ENCODE data around the gene CMTM1.

Gene CMTM1

DNA sequence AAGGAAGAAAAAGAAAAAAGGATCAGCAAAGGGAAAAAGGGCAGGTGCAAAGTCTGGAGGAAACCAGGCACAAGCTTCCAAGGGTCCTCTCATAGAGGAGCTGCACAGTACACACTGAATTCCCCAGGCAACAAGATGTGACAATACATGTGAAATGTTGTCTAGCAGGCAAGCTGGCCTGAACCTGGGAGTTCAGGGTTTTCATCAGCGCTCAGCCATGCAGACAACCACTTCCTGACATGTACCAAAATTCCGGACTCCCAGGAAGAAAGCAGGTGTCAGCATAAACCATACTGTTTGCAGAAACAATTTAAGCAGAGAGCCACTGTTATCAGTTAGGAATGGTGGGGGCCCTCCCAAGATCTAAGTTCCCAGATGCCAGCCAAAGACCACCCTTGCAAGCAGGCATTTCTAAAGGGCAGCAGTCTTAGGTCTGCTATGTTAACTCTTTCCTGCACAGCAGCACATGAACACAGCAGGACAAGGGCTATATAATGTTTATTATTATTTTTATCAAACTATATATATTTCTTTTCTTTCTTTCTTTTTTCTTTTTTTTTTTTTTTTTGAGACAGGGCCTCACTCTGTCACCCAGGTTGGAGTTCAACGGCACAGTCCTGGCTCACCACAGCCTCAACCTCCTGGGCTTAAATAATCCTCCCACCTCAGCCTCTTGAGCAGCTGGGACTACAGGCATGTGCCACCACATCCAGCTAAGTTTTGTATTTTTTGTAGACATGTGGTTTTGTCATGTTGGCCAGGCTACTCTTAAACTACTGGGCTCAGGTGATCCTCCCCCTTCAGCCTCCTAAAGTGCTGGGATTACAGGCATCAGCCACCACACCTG is 26.4 kb upstream of the CMTM1 start:
- DNase-seq = no peak

DNA sequence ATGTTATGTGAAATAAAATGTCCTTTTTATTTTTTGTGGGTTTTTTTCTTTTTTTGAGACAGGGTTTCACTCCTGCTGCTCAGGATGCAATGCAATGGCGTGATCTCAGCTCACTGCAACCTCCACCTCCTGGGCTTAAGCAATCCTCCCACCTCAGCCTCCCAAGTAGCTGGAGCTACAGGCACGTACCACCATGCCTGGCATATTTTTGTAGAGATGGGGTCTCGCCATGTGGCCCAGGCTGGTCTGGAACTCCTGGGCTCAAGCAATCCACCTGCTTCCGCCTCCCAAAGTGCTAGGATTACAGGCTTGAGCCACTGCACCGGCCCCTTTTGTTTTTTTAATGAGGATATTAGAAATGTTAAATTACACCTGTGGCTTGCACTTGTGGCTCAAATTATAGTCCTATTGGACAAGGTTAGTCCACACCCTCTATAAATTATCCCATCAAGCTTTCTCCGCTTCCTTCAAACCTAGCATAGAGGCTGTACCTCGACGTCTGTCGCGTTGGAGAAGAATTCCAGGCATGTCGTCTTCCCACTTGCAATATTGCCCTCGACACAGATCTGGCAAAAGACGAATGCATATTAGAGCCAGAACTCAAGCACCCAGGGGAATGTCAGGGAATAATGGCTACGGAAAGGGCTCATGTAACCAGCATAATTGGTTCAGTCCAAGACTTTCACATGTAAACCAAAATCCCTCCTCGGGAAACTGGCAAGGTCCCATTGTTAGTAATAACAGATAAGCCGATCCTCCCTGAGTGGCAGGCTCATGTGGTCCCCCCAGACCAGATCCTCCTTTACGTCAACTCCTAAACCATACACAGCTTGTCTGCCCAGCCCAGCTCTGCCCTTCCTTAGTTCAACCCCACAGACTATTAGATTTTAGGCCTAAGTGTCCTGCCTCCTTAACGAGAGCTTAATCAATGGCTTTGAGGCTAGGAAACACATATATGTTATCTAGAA is 24.6 kb upstream of the CMTM1 start:
- DNase-seq = no peak

DNA sequence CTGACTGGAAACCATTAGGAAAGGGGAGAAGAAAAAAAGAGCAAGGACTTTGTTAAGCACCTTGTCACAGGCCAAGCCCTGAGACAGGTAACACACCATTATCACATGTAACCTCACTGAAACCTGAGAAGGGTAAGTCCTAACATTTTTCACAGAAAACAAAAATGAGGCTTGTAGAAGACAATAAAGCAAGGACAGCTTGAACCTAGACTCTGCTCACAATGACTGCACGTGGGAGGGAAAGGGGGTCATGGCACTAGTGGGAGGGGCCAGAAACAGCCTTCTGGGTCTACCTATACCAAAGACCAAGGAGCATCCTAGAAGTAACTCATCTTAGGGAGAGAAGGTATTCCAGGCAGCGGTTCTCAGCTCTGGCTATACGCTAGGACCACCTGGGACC is 23.8 kb upstream of the CMTM1 start:
- DNase-seq = no peak

DNA sequence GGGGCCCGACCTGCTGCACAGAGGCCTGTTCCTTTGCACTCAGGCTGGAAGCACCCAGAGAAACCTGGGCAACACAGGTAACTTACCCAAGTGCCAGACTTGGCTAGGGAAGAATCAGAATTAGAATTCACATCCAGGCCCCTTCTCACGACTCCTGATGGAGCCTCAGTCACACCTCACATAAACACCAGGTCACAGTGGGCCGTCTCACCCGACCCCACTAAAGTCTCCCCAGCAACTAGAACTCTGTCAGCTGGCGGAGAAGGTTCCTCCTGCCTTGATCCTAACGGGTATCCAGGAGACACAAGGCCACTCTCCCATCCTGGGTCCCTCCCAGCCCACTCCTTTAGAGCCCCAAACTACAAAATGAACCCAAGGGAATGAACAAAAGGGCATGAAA is 22.7 kb upstream of the CMTM1 start:
- DNase-seq = no peak

DNA sequence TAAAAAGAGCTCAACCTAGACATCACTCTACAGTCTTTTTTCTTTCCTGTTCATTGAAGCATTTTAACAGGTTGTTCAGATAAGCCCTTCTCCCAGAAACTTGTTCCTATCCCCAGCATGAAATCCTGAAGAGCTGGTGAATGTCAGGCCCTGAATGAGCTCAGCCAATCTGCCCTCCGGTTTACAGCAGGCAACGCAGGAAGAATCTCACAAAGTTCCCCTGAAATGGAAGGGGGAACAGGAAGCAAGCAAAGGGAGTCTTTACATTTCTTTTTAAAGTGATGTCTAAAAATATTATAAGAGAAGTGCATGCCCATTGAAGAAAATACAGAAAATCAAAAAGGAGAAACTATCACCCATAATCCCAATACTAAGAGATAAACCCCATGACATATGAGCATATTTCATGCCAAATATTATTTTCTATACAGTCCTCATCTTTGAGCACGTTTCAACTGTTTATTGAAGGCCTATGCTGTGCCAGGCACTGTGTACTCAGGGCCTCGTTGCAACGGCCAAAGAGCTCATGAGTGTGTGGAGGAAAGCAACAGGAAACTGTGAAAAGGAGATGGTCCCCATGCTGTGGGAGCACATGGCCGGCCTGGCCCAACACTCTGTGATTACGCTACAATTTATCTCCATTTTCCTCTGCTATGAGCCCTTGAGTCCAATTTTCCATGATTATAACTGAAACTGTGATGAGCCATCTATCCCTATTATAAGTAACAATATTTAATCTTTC is 22.1 kb upstream of the CMTM1 start:
- DNase-seq = peak; percentile 54 to 56 (median 55)

DNA sequence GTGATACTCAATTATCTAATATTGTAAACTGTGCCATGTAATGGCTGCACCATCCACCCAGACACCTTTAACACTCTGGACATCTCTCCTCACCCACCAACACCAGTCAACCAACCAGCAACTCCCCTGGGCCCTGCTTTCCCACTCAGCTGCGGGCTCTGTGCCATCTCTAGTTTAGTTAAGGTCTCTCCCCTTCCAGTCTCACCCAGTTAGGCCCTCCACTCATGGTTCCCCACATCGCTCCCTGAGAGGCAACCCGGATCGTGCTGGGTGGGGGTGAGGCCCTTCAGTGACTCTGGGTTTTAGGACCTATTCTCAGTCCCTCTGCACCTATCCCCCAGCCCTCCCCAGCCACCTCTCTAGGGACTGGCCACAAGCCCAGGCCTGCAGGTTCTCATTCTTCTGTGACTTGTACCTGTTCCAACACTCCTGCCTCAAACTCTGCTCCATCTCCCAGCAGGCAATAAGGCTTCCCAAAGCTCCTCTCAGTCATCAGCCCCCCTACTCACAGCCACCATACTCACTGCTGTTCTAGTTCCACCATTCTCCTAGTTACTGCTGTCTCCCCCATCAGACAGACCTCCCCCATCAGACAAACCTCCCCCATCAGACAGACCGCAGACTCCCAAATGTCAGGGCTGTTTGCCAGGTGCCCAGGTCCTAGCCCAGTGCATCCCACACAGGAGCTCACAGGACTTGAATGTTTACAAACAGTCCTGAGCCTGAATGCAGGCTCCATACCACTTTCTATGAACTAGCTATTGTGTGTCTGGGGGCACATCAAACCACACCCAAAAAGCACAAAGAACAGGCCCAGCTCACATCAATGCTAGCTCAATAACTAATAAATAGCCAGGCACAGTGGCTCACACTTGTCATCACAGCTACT is 18.9 kb upstream of the CMTM1 start:
- DNase-seq = no peak

DNA sequence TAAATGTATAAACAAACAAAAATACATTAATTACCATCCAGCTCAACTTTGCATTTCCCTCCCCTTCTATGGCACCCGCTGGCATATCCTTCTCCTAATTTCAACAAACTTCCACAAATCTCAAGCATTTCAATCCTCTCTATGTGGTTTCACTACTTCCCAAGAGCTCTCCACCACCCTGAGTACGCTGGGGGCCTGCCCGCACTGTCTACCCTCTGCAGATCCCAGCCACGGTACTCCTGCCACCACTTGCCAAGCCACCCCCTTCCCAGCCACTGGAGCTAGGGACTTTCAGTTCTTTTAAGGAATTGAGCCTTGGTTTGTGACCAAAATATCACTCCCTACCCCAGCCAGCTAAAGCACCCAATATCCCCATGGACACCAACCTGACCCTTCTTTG is 18.2 kb upstream of the CMTM1 start:
- no peak for DNase-seq

DNA sequence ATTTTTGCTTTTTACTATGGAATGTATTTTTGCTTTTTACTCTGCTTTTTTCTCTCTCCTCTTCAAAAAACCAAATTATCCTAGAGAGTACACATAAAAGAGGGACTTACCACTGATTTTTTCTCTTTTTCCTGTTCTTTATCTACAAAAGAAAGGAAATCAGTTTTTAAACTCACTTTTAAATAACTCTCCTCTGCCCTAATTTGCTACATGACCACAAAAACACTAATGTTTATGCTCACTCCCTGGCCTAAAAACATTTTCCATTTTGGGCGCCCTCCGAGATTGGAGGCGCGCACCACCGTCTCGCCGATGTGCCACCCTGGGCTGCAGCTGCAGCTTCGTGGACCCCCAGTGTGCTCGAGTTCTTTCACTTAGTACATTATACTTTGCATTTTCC is 17.4 kb upstream of the CMTM1 start:
- DNase-seq = no peak

DNA sequence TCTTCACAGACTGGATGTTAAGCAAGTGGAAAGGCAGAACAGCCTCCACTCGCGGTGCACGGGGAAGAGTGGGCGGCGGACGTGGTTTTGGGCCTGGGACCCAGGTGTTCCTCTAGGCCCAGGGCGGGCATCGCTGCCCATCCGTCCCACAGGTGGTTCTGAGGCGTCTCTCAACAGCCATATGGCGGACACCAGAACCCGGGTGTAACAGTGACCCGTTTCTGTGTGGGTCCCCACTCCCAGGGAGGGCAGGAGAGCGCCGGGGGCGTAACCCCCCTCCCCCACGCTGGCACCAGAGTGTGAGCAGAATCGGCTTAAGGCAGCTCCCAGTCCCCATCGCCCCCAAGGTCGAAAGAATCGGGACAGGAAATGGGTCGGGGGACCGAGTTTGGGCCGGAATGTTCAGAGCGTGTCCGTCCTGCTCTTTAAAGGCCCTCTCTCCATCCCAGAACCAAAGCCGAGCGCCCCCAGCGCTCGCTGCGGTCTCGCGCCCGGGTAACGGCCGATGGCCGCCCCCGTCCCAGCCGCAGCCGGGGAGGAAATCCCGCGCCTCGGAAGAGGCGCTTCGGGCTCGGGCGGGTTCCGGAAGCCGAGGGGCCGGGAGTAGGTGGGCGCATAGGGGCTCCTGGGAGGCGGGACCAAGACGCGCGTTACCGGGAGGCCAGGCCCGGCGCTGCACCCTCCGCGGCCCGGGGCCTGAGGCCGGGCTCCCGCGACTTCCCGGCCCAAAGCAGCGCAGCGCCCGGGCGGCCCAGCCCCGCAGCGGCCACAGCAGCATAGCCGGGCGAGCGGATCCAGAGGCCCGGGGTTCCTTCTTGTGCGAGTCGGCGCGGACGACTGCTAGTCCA is 16.7 kb upstream of the CMTM1 start, which contains the start of gene TK2:
Gene TK2 (minus strand): TSS at position 839 of the 848 bp plus-strand sequence. CDS start 61 bp downstream, at position 778.
- DNase-seq = peak; percentile 71 to 85 (median 73)

DNA sequence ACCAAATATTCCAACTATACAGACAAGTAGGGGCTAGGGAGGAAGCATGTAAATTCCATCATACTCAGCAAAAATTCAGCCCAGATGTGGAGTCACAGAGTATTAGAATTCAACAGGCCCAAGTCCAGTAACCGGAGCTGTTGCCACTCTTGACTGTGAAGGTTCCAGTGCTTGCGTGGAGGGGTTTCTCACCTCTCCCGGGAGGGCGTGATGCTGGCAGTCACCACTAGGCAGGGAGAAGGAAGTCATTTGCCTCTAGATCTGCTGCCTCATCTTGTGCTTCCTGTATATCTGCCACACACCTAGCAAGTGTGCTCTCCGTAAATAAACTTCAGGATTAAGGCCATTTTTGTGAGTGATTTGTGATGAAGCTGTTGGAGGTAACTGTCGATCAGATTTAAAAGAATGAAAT is 14.9 kb upstream of the CMTM1 start:
- DNase-seq = peak; percentile 61 to 73 (median 71)

DNA sequence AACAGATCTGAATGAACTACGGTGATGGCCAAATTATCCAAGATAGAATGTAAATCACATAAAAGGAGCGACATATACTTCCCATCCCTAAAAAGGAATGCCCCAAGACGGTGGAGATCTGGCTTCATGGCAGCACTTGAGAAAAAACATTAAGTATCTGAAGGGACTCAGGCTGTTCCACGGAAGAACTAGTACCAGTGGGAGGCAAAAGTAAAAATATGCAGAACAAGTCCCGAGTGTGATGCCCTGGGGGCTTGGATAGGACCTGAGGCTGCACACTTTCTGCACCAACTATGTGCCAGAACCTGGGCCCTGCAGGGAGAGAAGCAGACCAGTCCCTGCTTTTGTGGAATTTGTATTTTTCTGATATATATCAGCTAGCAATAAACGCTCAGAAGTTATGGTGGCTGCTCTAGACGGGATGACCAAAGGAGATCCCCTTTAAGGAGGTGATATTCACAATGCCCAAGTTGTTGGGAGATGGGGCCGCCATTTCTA is 14.4 kb upstream of the CMTM1 start:
- no peak for DNase-seq

DNA sequence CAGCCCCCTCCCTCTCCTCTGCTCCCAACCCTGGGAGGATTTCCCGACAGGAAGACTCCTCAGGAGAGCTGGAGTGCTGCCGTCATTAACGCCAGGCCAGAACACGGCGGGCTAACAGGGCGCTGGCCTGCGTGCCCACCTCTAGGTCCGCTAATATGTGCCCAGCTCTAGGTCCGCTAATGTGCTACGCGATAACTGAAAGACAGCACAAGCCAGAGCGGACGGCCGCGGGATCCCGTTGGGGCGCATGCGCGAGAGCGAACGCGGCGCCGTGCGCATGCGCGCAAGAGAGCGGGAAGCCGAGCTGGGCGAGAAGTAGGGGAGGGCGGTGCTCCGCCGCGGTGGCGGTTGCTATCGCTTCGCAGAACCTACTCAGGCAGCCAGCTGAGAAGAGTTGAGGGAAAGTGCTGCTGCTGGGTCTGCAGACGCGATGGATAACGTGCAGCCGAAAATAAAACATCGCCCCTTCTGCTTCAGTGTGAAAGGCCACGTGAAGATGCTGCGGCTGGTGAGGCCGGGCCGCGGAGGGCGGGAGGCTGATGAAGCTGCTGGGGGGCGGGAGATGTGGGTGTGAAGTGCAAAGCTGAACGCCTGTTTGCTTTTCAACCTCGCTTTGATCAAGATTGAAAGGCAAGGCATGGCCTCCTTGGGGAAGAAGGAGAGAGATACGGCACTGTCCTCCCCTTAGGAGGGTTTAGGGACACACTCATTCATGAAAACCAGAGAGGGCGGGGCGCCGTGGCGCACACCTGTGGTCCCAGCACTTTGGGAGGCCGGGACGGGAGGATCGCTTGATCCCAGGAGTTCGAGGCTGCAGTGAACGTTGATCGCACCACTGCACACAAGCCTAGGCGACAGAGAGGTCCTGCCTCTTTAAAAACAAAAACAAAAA is 13.7 kb upstream of the CMTM1 start, which contains the start of gene CKLF:
Gene CKLF (plus strand): TSS at position 291 of the 892 bp plus-strand sequence. CDS start 140 bp downstream, at position 431.
- peak; percentile 94 to 97 (median 96) for DNase-seq

DNA sequence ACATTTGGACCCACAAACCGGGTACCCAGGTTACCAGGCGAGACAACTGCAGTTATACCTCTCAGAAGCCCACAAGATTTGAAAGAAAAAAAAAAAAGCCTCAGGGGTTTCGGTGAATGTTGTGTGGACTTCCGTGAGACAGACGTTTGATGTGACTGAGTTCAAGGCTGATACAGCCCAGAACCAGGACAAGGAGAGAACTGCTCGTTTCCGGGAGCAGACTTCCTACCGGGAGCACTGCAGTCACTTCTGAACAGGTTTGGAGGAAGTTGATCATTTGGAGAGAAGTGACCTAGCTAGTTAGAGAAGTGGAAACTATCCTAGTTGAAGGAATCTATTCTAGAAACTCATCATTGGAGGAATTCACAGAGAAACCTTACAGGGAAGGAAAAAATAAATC is 13.0 kb upstream of the CMTM1 start:
- peak in 2 of 3 donors; percentile 17 to 46 for DNase-seq

DNA sequence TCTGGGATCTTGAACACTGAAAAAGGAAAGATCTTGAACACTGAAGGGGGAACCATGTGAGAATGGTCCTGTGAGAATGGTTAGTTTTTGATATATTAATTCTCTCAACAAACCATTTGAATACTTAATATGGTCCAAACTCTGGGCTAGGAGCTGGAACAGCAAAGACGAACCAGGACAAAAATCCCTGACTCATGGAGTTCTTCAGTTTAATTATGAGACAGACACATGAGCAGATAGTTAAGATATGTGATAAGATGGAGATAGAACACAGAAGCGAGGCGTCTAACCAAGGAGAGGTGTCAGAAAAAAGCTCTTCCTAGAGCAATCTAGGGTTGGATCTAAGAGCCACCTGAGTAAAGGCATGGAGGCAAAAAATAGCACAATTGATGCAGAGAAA is 12.2 kb upstream of the CMTM1 start:
- no peak for DNase-seq

DNA sequence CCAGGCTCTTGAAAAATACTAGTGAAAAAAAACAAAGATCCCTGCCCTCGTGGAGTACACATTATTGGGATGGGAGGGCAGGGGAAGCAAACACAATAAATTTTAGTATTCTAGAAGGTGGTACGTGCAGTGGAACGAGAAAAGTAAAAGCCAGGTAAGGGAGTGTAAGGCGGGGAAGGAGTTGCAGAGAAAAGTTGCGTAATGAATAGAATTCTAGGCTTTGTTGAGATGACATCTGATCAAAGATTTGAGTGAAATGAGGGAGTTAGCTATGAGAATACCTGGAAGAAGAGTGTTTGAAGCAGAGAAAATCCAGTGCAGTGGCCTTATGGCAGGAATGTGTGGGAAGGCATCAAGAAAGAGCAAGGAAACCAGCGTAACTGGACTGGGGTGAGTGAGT is 11.7 kb upstream of the CMTM1 start:
- no peak for DNase-seq

DNA sequence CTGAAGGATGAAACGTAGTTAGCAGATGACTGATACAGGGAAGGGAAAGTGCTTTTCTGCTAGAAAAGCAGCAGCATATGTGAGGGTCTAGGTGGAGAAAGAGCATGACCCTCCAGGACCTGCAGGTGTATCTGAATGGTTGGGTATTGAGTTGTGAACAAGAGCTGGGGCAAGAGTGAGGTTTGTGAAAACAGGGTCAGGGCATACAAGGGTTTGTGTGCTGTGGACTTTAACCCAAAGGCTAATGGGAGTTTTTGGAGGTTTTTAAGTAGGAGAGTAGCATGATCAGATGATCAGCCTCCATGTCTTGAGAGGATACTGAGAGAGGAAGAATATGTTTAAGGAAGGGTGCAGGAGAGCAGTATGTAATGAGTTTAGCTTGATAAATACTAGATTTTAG is 6.1 kb upstream of the CMTM1 start:
- DNase-seq = no peak

DNA sequence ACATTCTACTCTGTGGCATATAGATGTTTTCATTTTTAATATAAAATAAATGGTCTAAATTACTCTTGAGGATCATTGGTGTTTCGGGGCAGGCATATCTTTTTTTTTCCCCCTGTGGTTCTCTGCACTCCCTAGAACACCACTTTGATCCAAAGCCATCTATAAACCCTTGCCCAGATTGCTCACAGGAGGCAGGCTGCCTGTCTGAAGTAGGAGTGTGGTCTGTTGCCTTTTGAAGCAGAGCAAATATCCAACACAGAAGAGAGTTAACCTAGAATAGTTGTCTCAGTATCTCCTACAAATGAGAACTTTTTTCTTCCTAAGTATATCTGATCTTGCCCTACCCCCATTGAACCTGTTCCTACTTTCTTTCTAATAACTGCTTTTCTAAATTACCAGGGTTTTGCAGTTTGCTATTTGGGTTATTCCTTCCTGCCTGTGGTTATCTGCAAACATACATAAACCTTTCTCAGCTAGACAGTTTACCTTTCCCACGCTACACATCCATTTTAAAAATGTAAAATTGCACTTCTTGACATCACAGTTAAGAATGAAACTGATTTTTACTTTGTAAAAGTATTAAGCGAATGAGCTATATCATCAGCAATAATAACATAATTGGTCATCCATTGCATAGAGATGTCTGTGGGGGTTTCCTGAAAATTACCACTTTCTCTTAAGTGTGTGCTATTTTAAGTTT is 4.7 kb upstream of the CMTM1 start:
- DNase-seq = no peak

DNA sequence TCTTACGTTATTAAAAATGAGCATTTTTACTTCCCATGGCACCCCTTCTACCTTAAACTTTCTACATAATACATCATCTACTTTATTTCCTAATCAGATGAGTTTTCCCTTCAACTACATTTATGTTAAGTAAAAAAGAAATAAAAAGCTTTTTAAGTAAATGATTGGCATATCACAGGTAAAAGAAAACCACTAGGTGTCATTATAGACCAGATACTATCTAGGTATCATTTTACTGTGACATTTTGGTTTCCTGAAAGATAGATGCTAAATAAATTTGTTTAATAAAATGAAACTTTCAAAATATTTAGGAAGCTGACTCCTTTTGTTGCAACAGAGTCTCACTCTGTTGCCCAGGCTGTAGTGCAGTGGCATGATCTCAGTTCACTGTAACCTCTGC is 3.8 kb upstream of the CMTM1 start:
- peak in 1 of 3 donors; percentile 41 for DNase-seq

DNA sequence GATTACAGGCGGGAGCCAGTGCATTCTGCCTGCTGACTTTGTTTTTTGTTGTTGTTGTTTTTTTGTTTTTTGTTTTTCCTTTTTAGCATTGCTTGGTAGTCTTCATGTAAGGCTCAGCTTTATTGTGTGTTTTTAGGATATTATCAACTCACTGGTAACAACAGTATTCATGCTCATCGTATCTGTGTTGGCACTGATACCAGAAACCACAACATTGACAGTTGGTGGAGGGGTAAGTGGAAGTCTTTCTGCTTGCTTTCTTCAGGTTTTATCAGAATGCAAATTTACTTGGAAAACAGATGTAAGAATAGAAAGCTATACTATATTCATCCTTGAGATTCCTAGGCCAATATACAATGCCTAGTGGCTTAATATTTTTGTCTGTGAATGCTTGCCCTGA is 3.3 kb upstream of the CMTM1 start:
- DNase-seq = no peak

Measured in suppressor macrophage treated with lipopolysaccharide for 1 hour (primary cell).